IMR-90 (cell line): ENCODE data around the gene GBE1. TPM values are rescaled to one million over a fixed set of nuclear protein-coding genes. Genes with fewer than 3 reads are reported as not detected.

Experiments
- ATAC-seq: fragments of 200-7000 bp; cut with Tn5 transposase; 2 replicates; pipeline ENCODE4 v1.9.1; 2020; ENCODE audit warnings: low read depth, mild to moderate bottlenecking, moderate library complexity
- BruUV-seq: library from RNA; stranded (reverse); fragments of 400-500 nt; replicated peaks from 2 replicates; lab custom pipeline; 2021; lab: Mats Ljungman, UMichigan
- CTCF ChIA-PET: fragments of 300-600 bp; formaldehyde crosslinking; extraction: SDS; loops from one replicate; lab custom pipeline; 2021; ENCODE audit warnings: antibody characterized with exemption; lab: Yijun Ruan, JAX
- POLR2A ChIA-PET: fragments of 300-600 bp; sonication (Branson Sonifier 250); formaldehyde crosslinking; loops from one replicate; lab custom pipeline; 2022; ENCODE audit warnings: antibody characterized with exemption; ENCODE audit not compliant: unreplicated experiment; lab: Charles Lee
- DNase-seq: peaks from one replicate; pipeline ENCODE4 v3.0.0; 2013
- H2AFZ ChIP-seq: replicated peaks from 2 replicates; pipeline ENCODE3; 2013; ENCODE audit warnings: low read length, mild to moderate bottlenecking; ENCODE audit not compliant: poor library complexity
- H2AK5ac ChIP-seq: 2 replicates; pipeline ENCODE4 v1.6.1; 2013; ENCODE audit warnings: low read depth, low read length, inconsistent platforms
- H2AK9ac ChIP-seq: replicated peaks from 2 replicates; pipeline ENCODE3; 2013; ENCODE audit warnings: mild to moderate bottlenecking, low read depth, low read length, moderate library complexity; ENCODE audit not compliant: poor library complexity
- H2BK120ac ChIP-seq: 2 replicates; pipeline ENCODE4 v1.6.1; 2013; ENCODE audit warnings: low read depth, low read length, inconsistent platforms
- H2BK15ac ChIP-seq: 3 replicates; pipeline ENCODE4 v1.6.1; 2013; ENCODE audit warnings: low read depth, low read length, inconsistent platforms
- H2BK20ac ChIP-seq: 2 replicates; pipeline ENCODE4 v1.6.1; 2013; ENCODE audit warnings: low read depth, mild to moderate bottlenecking, inconsistent platforms, low read length, moderate library complexity
- H2BK5ac ChIP-seq: 2 replicates; pipeline ENCODE4 v1.6.1; 2013; ENCODE audit warnings: mild to moderate bottlenecking, low read depth, low read length, inconsistent platforms; ENCODE audit not compliant: poor library complexity, severe bottlenecking
- H3K14ac ChIP-seq: replicated peaks from 2 replicates; pipeline ENCODE4 v1.6.1; 2013; ENCODE audit warnings: low read depth, low read length, inconsistent platforms
- H3K18ac ChIP-seq: 2 replicates; pipeline ENCODE4 v1.6.1; 2013; ENCODE audit warnings: low read depth, low read length, control low read depth
- H3K23ac ChIP-seq: 2 replicates; pipeline ENCODE4 v1.6.1; 2013; ENCODE audit warnings: low read depth, low read length, inconsistent platforms
- H3K27ac ChIP-seq: 2 replicates; pipeline ENCODE4 v1.5.1; 2013; ENCODE audit warnings: mild to moderate bottlenecking, control low read depth, low read length; ENCODE audit not compliant: insufficient read depth
- H3K27me3 ChIP-seq: 2 replicates; pipeline ENCODE4 v1.6.1; 2013; ENCODE audit warnings: low read length; ENCODE audit not compliant: control insufficient read depth, insufficient read depth
- H3K36me3 ChIP-seq: 2 replicates; pipeline ENCODE4 v1.6.1; 2013; ENCODE audit warnings: low read length, mixed read lengths; ENCODE audit not compliant: control insufficient read depth, insufficient read depth
- H3K4ac ChIP-seq: 2 replicates; pipeline ENCODE4 v1.6.1; 2013; ENCODE audit warnings: low read depth, low read length, inconsistent platforms
- H3K4me1 ChIP-seq: 2 replicates; pipeline ENCODE4 v1.6.1; 2013; ENCODE audit warnings: low read length, mixed read lengths; ENCODE audit not compliant: control insufficient read depth, insufficient read depth
- H3K4me2 ChIP-seq: 2 replicates; pipeline ENCODE4 v1.6.1; 2013; ENCODE audit warnings: low read depth, mild to moderate bottlenecking, control low read depth, low read length, moderate library complexity
- H3K4me3 ChIP-seq: 2 replicates; pipeline ENCODE4 v1.5.1; 2013; ENCODE audit warnings: low read depth, mild to moderate bottlenecking, control low read depth, low read length, moderate library complexity; ENCODE audit not compliant: insufficient read depth
- H3K56ac ChIP-seq: 2 replicates; pipeline ENCODE4 v1.6.1; 2013; ENCODE audit warnings: low read length, inconsistent platforms; ENCODE audit not compliant: insufficient read depth; ENCODE audit errors: extremely low read depth
- H3K79me1 ChIP-seq, 2 experiments: 2 replicates each; pipeline ENCODE4 v1.6.1; 2013; ENCODE audit warnings: low read length in 2 of 2, inconsistent platforms in 1 of 2, low read depth in 1 of 2
- H3K9ac ChIP-seq: 2 replicates; pipeline ENCODE4 v1.6.1; 2013; ENCODE audit warnings: low read depth, low read length, control low read depth
- H3K9me1 ChIP-seq: 2 replicates; pipeline ENCODE4 v1.6.1; 2013; ENCODE audit warnings: low read length, inconsistent platforms; ENCODE audit not compliant: insufficient read depth
- H3K9me3 ChIP-seq: 2 replicates; pipeline ENCODE4 v1.6.1; 2013; ENCODE audit warnings: low read length; ENCODE audit not compliant: control insufficient read depth, insufficient read depth
- H4K20me1 ChIP-seq: 2 replicates; pipeline ENCODE4 v1.6.1; 2013; ENCODE audit warnings: low read length, inconsistent platforms; ENCODE audit not compliant: insufficient read depth
- H4K5ac ChIP-seq: 2 replicates; pipeline ENCODE4 v1.6.1; 2013; ENCODE audit warnings: mild to moderate bottlenecking, low read depth, low read length, control low read depth
- H4K8ac ChIP-seq, 2 experiments: 2 replicates each; pipeline ENCODE4 v1.6.1; 2013; ENCODE audit warnings: low read depth in 2 of 2, low read length in 2 of 2, control low read depth in 1 of 2, inconsistent platforms in 1 of 2
- H4K91ac ChIP-seq: 2 replicates; pipeline ENCODE4 v1.6.1; 2013; ENCODE audit warnings: low read depth, low read length, inconsistent platforms; ENCODE audit not compliant: insufficient read depth
- CEBPB ChIP-seq: IDR thresholded peaks from 2 replicates; pipeline ENCODE4 v1.6.1; 2012; ENCODE audit warnings: low read depth, low read length, improper control_type of control experiment
- FOS ChIP-seq: fragments of 150-350 bp; IDR thresholded peaks from 2 replicates; pipeline ENCODE4 v1.6.1; 2016; ENCODE audit warnings: low read depth, low read length
- RAD21 ChIP-seq: IDR thresholded peaks from 2 replicates; pipeline ENCODE4 v1.6.1; 2012; ENCODE audit warnings: low read length, improper control_type of control experiment
- RFX5 ChIP-seq: IDR thresholded peaks from 2 replicates; pipeline ENCODE4 v1.8.0; 2012; ENCODE audit warnings: low read depth, mild to moderate bottlenecking, low read length, moderate library complexity
- SMC3 ChIP-seq: fragments of 150-350 bp; IDR thresholded peaks from 2 replicates; pipeline ENCODE4 v1.6.1; 2016; ENCODE audit warnings: low read depth, mild to moderate bottlenecking, antibody characterized with exemption, low read length, moderate library complexity
- WGBS, 2 experiments: methylation state at CpG; one replicate each; pipeline versions ENCODE4 v1.1.5 to v1.1.7; 2013; ENCODE audit warnings: missing lambda C conversion rate in 2 of 2; ENCODE audit not compliant: insufficient read length in 1 of 2; ENCODE audit errors: extremely low coverage in 2 of 2; 5-methylcytosine and 5-hydroxymethylcytosine counted together
- dilution Hi-C: fragments of 300-500 bp; cut with HindIII; formaldehyde crosslinking; loops from one replicate; pipeline ENCODE4 v1.14.3; 2018; ENCODE audit warnings: low sequenced_read_pairs; ENCODE audit not compliant: unreplicated experiment
- in situ Hi-C: fragments of 300-500 bp; cut with MboI; formaldehyde crosslinking; loops from 3 replicates; pipeline ENCODE4 v1.14.3; 2019; ENCODE audit warnings: low sequenced_read_pairs, inconsistent platforms, mixed read lengths
- intact Hi-C: fragments of 100-400 bp; cut with micrococcal nuclease; formaldehyde crosslinking; loops from 2 replicates; pipeline ENCODE4 v1.10.0; 2022
- polyA plus RNA-seq, 3 experiments: library from polyadenylated mRNA; depleted of rRNA; stranded (reverse); fragments of >200 nt; gene quantifications; 2 replicates each; pipeline ENCODE4 v1.2.3, GENCODE V29; 2012; ENCODE audit warnings: low replicate concordance in 1 of 3
- total RNA-seq: library from RNA; depleted of rRNA; stranded (reverse); fragments of >200 nt; gene quantifications from 2 replicates; pipeline ENCODE4 v1.2.3, GENCODE V29; 2012

The GBE1 gene
- total and polyA plus RNA-seq, 2 of the 4 experiments (the other 2 are of a cell fraction) = 36.7 to 90.3 TPM

DNA sequence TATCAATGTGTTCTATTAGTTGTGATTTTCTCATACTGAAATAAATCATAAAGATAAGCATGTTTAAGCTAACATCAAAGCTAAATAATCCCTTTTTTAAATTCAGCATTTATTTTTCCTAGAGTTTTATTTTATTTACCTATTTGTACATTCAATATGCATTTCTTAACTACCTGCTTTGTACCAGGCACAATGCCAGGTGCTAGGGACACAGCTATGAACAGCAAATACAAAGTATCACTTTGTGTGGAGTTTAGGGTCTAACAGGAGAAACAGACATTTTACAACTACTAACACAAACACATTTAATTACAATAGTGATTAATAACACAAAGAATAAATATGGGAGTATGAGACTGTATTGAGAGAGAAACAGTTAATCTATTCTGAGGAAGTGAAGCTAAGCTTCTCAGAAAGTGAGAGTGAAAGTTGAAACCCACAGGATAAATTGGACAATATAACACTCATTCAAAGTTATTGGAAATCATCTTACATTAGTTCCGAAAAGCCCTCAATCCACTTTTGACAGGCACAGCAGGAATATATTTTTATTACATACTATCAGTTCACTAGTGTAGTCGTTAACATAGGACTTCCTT is 159.6 kb downstream of the GBE1 start:
- Histone ChIP-seq H3K27me3 (no peaks in the 10 kb centered on the region), H4K5ac (no peak overlapping the region), H3K9me3 (no peaks in the 10 kb centered on the region), H3K9ac (no peak overlapping the region), H3K4me1 (no peaks in the 10 kb centered on the region), H2AFZ (no peak overlapping the region), H3K9me1 (0 out of 2 replicates have a peak, but pooled peaks cover 5% of the 10 kb centered on the region), H2AK9ac (no peak overlapping the region), H2BK15ac (no peak overlapping the region), H3K27ac (no peak overlapping the region), H3K79me1 (peaks cover 8 to 9% of the 10 kb centered on the region in 2 experiments; a peak in 3 of 4 replicates), H4K91ac (no peak overlapping the region), H3K4me3 (no peak overlapping the region), H3K4ac (no peak overlapping the region), H3K18ac (no peak overlapping the region), H3K4me2 (no peak overlapping the region), H3K14ac (no peak overlapping the region), H4K20me1 (no peaks in the 10 kb centered on the region; the same call in 1 of the 2 replicates), H2AK5ac (no peak overlapping the region), H4K8ac (no peak overlapping the region), H2BK20ac (no peak overlapping the region), H2BK5ac (no peak overlapping the region), H2BK120ac (no peak overlapping the region), H3K56ac (no peak overlapping the region), H3K36me3 (no peaks in the 10 kb centered on the region), H3K23ac (no peak overlapping the region)
- ATAC-seq (no peak), DNase-seq (no peak)
- CTCF ChIA-PET = interaction anchor here (1.8 kb wide), 1 partner anchor 19 kb away, joined by 5 read pairs; no protein-coding TSS in a partner anchor
- TF ChIP-seq FOS = no peak
- no peak for TF ChIP-seq RFX5
- TF ChIP-seq CEBPB = no peak
- no peak for TF ChIP-seq RAD21
- no peak for TF ChIP-seq SMC3
- no CpG with 5 or more reads among the region's 2 CpGs for WGBS, 2 experiments
- intact Hi-C loops (no loop called here), in situ Hi-C loops (no loop called here), dilution Hi-C loops (no loop called here)
- BruUV-seq = no TSS peak
- POLR2A ChIA-PET = no interaction called here
